ENCODE data around the gene RIPOR1.
A peak's percentile ranks its signal among the peaks of the same experiment; 100 is the strongest.
"Not testable (repeated sequence)": the region's sequence is repeated elsewhere in the genome, so short reads cannot be mapped to it uniquely, and the experiment has no call there.

RIPOR1 gene, protein sequence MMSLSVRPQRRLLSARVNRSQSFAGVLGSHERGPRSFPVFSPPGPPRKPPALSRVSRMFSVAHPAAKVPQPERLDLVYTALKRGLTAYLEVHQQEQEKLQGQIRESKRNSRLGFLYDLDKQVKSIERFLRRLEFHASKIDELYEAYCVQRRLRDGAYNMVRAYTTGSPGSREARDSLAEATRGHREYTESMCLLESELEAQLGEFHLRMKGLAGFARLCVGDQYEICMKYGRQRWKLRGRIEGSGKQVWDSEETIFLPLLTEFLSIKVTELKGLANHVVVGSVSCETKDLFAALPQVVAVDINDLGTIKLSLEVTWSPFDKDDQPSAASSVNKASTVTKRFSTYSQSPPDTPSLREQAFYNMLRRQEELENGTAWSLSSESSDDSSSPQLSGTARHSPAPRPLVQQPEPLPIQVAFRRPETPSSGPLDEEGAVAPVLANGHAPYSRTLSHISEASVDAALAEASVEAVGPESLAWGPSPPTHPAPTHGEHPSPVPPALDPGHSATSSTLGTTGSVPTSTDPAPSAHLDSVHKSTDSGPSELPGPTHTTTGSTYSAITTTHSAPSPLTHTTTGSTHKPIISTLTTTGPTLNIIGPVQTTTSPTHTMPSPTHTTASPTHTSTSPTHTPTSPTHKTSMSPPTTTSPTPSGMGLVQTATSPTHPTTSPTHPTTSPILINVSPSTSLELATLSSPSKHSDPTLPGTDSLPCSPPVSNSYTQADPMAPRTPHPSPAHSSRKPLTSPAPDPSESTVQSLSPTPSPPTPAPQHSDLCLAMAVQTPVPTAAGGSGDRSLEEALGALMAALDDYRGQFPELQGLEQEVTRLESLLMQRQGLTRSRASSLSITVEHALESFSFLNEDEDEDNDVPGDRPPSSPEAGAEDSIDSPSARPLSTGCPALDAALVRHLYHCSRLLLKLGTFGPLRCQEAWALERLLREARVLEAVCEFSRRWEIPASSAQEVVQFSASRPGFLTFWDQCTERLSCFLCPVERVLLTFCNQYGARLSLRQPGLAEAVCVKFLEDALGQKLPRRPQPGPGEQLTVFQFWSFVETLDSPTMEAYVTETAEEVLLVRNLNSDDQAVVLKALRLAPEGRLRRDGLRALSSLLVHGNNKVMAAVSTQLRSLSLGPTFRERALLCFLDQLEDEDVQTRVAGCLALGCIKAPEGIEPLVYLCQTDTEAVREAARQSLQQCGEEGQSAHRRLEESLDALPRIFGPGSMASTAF
- 7.9 to 8.9 reads per million in 2 donors for total RNA-seq

DNA sequence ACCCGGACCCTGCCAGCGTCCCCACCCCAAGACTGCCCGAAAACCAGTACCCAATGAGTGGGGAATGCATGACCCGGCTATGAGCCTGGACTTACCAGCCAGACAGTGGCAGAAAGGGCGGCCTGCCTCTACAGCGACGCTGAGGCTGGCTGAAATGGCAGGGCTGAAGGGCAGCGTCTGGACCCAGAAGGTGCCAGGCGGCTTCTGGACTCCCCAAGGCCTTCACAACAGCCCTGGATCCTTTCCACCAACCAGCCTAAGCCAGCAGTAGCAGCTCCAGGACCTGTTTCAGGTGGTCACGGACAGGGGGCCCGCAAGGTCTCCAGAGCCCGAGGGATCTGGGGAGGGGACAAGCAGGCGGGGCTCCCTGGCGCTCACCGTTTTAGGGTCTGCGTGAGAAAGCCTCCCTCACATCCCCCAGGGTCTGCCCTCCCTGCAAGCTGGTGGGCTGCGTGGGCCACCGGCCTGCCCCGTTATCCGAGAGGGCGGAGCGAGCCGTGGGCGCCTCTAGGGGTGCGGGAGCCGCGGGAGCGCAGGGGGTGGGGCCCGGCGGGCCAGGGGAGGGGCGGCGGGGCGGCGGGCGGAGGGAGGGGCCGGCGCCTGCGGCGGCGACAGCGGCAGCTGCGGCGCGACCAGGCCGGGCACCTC, at the start of gene RIPOR1:
TSS of gene RIPOR1 (plus strand) at position 608 of the 648 bp plus-strand sequence. CDS start 9,618 bp downstream, outside the sequence.
- DNase-seq: peak; percentile 38

DNA sequence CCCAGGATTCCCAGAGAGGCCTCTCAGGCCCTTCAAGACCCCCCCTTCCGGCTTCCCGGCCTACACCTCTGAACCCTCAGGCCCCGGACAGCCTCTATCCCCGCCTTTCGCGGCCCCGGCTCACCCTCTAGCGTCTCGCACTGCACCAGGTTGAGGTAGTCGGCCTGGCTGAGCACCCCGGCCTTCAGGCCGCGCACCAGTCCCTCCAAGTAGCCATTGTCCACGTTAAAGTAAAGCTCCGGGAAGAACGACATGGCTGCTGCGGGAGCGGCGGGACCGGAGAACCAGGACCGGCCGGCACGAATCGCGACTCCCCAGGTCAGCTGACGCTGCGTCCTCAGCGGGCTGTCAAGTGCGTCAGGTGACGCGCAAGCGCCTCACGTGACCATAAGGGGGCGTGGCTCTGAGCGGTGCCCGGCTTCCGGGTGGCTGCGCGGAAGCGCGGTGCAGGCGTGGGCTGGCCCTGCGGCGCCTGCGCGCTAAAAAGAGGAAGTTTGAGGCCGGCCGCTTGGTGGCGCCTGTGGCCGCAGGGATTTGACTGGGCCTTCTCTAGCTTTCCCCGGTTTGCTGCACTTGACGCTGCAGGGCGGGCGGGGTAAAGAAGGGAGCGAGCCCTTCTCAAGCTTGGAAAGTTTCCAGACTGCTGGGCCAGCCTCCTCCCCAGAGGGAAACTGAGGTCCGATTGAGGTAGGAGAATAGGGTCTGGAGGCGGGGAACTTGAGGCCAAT, 47.6 kb upstream of the RIPOR1 start, which contains the start of gene ATP6V0D1:
TSS of gene ATP6V0D1 (minus strand) at position 325 of the 728 bp plus-strand sequence. CDS start at position 254, 71 bp downstream.
- peak; percentile 96 for DNase-seq

- DNase-seq: no peak
These were observed 46.9 kb upstream of the RIPOR1 start for GRCh38 chr16:67481561-67482232.

DNA sequence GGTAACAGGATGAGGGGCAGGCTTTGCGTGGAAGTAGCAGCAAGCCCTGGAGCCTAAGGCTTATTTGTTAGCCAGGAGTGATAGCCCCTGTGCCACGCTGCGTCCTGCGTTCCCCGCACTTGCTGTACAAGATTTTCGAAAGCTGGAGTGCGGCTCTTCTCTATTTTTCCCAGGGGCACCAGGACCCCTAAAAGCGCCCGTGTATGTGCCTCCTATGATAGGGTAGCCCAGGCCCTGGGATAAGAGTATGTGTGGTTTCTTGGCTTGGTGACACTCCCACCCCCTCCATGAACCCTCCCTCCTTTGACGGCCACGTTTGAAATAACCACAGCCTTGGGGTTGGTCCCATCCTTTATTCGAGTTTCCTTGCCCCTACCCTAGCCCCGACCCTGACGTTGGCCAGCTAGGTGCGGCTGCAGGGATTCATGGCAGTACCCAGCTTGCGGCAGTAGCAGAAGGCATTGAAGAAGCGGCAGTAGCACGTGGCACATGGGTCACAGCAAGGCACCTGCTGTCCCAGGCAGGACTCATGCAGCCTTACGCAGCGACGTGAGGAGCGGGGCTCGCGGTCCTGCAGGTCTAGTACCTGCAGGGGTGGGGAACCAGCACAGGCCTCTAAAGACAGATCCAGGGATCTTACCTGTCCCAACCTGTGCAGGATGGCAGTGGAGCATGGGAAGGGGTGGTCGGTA, 46.2 kb upstream of the RIPOR1 start:
- no peak for DNase-seq

DNA sequence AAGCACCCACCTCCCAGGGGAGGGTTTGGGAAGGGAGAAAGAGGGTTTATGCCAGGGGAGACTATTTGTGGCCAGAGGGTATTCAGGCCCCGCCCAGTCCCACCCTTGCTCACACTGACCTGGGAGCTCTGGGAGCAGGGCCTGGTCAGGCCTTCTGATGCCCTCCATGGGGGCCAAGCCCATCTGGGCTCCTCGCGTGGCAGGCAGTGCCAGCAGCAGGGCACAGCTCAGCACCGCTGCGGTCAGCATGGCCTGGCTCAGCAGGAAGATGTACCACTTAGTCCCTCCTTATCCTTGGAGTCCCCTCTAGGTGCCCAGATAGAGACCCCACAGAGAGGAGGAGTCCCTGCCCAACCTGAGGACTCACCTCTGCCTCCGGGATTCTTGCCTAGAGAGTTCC, 45.5 kb upstream of the RIPOR1 start, which contains the start of gene AGRP:
TSS of gene AGRP (minus strand) at position 398 of the 400 bp plus-strand sequence. CDS start at position 249, 149 bp downstream.
- no peak for DNase-seq

DNA sequence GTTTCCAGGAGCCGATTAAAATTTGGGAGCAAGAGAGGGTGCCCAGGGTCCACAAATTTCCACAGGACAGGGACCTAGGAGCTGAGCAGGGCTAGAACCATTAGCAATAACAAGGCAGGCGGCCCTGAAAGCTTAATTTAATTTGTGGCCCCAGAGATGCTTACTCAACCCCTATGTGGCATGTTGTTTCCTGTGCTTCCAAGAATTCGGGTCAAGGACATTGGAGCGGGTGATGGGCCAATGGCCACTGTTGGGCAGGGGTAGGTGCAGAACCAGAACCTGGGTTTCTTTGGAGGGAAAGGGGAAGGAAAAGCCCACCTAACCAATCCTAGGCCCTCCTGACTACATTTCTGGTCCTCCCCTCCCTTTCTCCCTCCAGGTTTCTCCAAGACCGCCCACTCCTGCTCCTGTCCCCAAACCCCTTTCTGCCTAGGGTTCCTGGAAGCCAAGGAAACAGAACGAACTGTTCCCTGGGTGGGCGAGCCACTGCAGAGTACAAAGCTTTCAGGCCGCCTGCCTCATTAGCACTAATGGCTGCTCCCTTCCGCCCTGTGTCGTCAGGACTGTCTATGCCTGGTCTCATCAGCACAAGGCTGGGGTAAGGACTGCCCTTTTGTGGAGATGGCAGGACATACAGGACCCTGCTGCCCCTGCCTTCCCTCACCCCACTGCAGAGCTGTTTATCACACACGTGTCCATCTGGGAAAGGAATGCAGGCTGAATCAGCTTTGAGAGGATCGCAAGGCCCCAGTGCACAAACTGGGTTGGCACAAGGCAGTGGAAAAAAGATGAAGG, 44.7 kb upstream of the RIPOR1 start:
- DNase-seq: no peak

GRCh38 chr16:67486805-67487204, 41.8 kb upstream of the RIPOR1 start:
- no peak for DNase-seq

- DNase-seq: not testable (repeated sequence)
These were observed 41.1 kb upstream of the RIPOR1 start for GRCh38 chr16:67487561-67487960.

DNA sequence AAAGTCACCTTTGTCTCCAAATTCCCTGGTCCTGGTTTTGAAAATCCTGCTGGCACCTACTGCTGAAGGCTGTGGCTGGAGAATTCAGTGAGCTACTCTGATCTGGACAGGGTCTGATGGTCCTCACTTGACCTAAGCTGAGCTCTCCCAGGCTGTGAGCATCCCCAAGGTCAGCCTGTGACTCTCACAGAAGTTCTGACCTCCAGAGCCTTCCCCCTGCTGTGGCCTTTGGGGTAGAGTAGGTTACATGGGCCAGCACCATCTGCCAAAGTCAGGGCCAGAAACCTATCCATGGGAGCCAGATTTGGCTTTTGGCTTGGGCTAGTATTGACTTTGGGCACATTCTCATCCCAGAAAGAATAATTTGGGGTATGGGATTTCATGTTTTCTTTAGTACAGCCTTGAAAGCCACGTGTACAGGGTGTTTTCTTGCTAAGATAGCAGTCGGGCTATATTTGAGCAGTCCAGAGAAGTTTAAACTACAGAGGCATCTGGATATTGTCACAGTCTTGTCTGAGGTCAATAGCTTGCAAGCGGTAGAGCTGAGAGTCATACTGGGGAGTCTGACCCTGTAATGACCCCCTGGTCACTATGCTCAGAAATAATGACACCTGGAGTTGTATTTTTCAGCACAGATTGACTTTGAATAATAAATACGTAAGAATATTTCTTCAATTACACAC, 39.1 kb upstream of the RIPOR1 start:
- no peak for DNase-seq

DNA sequence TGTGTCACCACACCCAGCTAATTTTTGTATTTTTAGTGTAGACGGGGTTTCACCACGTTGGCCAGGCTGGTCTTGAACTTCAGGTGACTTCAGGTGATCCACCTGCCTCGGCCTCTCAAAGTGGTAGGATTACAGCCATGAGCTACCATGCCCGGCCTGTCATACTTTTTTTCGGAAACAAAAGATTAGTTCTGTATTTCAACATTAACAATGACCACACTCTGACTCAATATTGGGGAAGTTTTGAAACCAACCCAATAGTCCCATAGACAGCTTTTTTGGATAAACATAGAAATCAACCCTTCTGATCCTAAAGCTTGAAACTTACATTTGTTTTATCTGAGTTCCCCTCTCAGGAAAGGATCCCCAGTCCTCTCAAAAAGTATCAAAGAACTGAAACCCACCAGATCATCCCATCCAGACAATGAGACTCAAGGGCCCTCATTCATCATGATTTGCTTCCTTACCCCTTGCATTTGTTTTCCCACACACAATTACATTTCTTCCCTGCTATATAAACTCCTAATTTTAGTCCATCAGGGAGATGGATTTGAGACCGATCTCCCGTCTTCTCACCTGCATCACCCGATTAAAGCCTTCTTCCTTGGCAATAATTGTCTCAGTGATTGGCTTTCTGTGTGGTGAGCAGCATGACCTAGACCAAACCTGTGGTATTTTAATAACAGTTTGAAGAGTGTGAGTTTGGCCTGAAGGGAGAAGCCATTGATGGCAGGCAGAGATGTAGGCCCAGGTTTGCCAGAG, 38.1 kb upstream of the RIPOR1 start:
- no peak for DNase-seq

GRCh38 chr16:67499106-67499505, 29.5 kb upstream of the RIPOR1 start:
- no peak for DNase-seq

GRCh38 chr16:67504031-67505021, 24.3 kb upstream of the RIPOR1 start:
- no peak for DNase-seq

- DNase-seq: no peak
These were observed 22.2 kb upstream of the RIPOR1 start for GRCh38 chr16:67506468-67506867.

DNA sequence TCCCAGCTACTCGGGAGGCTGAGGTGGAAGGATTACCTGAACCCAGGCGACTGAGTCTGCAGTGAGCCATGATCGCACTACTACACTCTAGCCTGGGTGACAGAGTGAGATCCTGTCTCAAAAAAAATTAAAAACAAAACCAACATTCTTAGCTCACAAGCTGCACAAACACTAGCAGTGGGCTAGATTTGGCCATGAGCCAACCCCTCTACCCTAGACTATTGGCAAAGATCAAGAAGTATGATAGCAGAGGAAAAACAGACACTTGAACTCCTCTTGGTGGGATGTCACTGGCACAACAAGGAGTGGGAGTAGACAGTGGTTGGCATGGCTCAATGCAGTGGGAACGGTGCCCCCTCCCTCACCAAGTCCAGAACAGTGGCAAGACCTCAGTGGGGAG, 19.6 kb upstream of the RIPOR1 start:
- no peak for DNase-seq

DNA sequence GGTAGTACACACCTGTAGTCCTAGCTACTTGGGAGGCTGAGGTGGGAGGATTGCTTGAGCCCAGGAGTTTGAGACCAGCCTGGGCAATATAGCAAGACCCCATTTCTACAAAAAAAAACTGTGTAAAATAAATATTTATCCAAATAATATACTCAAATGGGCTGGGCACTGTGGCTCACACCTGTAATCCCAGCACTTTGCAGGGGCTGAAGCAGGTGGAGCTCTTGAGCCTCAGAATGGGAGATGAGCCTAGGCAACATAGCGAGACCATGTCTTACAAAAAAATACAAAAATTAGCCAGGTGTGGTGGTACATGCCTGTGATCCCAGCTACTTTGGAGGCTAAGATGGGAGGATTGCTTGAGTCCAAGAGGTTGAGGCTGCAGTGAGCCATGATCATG, 14.7 kb upstream of the RIPOR1 start:
- not testable (repeated sequence) for DNase-seq

- no peak for DNase-seq
These were observed 14.2 kb upstream of the RIPOR1 start for GRCh38 chr16:67514382-67514828.

All from activated gamma-delta T cell (primary cell).